ENCODE data around the gene CRABP2.

DNA sequence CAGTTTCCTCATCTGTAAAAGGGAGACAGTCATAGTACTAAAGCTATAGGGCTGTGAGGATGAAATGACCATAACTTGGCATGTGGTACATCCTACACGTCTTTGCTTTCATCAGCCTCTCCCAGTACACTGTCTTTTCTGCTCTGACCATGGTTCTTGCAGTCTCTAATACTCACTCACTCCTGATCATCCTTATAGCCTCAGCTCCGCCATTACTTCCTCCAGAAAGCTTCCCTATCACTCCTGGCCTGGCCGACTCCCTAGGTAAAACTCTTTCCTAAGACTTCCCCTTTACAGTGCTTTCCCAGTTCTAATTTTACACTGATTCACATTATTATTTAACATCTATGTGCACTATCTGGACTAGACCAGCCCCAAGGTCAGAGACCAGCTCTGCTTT, 40.5 kb upstream of the CRABP2 start:
- TF ChIP-seq, protein P1, sequence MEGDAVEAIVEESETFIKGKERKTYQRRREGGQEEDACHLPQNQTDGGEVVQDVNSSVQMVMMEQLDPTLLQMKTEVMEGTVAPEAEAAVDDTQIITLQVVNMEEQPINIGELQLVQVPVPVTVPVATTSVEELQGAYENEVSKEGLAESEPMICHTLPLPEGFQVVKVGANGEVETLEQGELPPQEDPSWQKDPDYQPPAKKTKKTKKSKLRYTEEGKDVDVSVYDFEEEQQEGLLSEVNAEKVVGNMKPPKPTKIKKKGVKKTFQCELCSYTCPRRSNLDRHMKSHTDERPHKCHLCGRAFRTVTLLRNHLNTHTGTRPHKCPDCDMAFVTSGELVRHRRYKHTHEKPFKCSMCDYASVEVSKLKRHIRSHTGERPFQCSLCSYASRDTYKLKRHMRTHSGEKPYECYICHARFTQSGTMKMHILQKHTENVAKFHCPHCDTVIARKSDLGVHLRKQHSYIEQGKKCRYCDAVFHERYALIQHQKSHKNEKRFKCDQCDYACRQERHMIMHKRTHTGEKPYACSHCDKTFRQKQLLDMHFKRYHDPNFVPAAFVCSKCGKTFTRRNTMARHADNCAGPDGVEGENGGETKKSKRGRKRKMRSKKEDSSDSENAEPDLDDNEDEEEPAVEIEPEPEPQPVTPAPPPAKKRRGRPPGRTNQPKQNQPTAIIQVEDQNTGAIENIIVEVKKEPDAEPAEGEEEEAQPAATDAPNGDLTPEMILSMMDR (IDR thresholded peaks at IDR 0.05; ENCODE audit: borderline replicate concordance, extremely low read depth, low read length, poor library complexity, severe bottlenecking) = no peak
- TF ChIP-seq EZH2 (IDR thresholded peaks at IDR 0.05; ENCODE audit: borderline replicate concordance, low read depth, low read length, severe bottlenecking) = no peak
